Measurements from ENCODE around the gene LY6G5B.

- no peak for TF ChIP-seq CTCF (IDR thresholded peaks at IDR 0.05)
- TF ChIP-seq EZH2 (IDR thresholded peaks at IDR 0.05; ENCODE audit: borderline replicate concordance, insufficient read depth, low read depth, low read length, poor library complexity, severe bottlenecking): no peak
Observed at GRCh38 chr6:31720196-31720770, 50.5 kb downstream of the LY6G5B start.
